Activated CD8-positive, alpha-beta memory T cell treated with anti-CD3 and anti-CD28 coated beads, Interleukin-2, amount 10 ng/mL, durations not matched to agents 7 days and 5 days (primary cell): ENCODE results near the gene TOMM6. TPM values are rescaled to one million over a fixed set of nuclear protein-coding genes. Genes with fewer than 3 reads are reported as not detected.
A peak's percentile ranks its signal among the peaks of the same experiment; 100 is the strongest.
"Not testable (repeated sequence)": the region's sequence is repeated elsewhere in the genome, so short reads cannot be mapped to it uniquely, and the experiment has no call there.

Experiments
- ATAC-seq: fragments of 150-1000 bp; cut with Tn5 transposase; one replicate; pipeline ENCODE4 v1.10.0; 2021; ENCODE audit warnings: moderate library complexity
- CTCF ChIA-PET: fragments of 350-600 bp; sonication (Branson Sonifier 250); formaldehyde crosslinking; loops from one replicate; lab custom pipeline; 2021; ENCODE audit warnings: antibody characterized with exemption; lab: Charles Lee
- DNase-seq: peaks from one replicate; pipeline ENCODE4 v3.0.0-alpha.2; 2020
- H3K27ac Mint-ChIP-seq: one replicate; pipeline ENCODE4 v1.8.0; 2021; ENCODE audit warnings: mild to moderate bottlenecking, mixed read lengths
- H3K27me3 Mint-ChIP-seq: one replicate; pipeline ENCODE4 v1.8.0; 2021; ENCODE audit warnings: mixed read lengths
- H3K36me3 Mint-ChIP-seq: one replicate; pipeline ENCODE4 v1.8.0; 2021; ENCODE audit warnings: mild to moderate bottlenecking, mixed read lengths
- H3K4me1 Mint-ChIP-seq: one replicate; pipeline ENCODE4 v1.8.0; 2021; ENCODE audit warnings: mixed read lengths
- H3K4me3 Mint-ChIP-seq: one replicate; pipeline ENCODE4 v1.8.0; 2021; ENCODE audit warnings: mild to moderate bottlenecking, moderate library complexity, mixed read lengths
- H3K9me3 Mint-ChIP-seq: one replicate; pipeline ENCODE4 v1.8.0; 2022; ENCODE audit warnings: low read depth, mixed read lengths
- total RNA-seq, 2 experiments: library from RNA; stranded (reverse); gene quantifications; one replicate each; pipeline ENCODE4 v1.2.3, GENCODE V29; 2021

The TOMM6 gene
- total RNA-seq, 2 experiments from 2014 or later = 161 to 219 TPM

DNA sequence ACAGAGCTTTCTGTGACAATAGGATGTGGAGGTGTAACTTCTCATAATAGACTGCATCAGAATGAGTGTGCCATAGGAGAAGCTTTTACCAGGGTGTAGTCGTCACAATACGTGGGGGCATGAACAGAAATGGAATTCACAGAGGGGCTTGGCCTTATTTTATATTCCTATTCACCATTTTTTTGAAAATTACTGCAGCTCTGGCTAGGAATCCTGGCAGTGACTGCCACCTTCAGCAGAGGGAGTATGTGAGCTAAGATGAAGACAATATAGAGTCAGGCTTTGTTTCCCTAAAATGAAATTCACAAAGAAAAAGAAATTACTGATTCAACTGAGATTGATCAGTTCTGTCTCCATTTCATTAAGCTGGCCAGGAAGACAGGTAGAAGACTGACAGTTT, 13.9 kb downstream of the TOMM6 start:
- ATAC-seq = peak; percentile 23
- H3K4me1 Mint-ChIP-seq = peaks cover 10% of the 10 kb centered on the region
- no peak overlapping the region for H3K4me3 Mint-ChIP-seq
- H3K27me3 Mint-ChIP-seq = no peaks in the 10 kb centered on the region
- H3K36me3 Mint-ChIP-seq = peaks cover 2% of the 10 kb centered on the region
- DNase-seq = no peak
- H3K27ac Mint-ChIP-seq = no peak overlapping the region
- no peaks in the 10 kb centered on the region for H3K9me3 Mint-ChIP-seq
- CTCF ChIA-PET = interaction anchor here (0.6 to 1.5 kb wide), 9 partner anchors 11 to 405 kb away, joined by 3 to 20 read pairs (median 3); partner anchors contain the start of genes BYSL, MED20 and TOMM6

DNA sequence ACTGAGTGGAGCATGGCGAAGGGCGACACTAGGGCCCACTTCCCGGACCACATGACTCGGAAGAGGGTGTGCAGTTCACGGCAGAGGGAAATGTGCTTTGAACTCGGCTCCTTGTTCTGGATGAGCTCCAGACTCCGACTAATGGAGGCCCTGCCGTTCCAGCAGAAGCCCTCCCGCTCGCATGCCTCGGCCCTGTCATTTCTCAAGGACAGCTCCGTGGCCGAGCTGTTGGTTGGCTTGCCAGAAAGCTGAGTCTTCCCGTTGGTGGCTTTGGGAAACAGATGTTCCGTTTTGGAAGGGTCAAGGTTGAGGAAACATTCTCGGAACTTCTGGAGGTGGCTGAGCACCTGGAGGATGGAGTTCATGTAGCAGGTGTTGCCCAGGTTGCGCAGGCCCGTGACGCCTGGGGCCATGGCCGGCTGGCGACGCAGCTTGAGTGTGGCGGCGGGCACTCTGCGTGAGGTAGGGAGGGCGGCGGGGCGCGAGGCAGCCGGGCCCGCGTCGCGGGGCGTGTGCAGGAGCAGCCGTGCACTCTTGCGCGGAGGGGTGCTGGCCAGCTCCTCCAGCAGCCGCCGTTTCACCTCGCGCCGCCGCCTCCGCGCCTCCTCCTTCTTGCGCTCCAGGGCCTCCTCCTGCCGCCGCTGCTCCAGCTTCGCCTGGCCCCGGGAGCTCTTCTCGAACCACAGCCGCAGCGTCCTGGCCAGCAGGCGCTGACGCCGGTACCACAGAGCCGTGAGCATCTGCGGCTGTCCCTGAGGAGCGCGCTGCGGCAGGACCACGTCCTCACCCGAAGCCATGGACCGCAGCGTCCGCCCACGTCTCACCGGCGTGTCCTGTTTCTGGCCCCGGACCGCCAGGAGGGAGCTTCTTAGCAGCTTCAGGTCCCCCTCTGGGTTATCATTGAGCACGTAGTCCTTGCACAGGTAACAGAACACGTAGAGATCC, 18.6 kb downstream of the TOMM6 start:
- ATAC-seq = no peak
- DNase-seq = no peak
- no peaks in the 10 kb centered on the region for H3K9me3 Mint-ChIP-seq
- no peak overlapping the region for H3K4me3 Mint-ChIP-seq
- no peaks in the 10 kb centered on the region for H3K27me3 Mint-ChIP-seq
- H3K36me3 Mint-ChIP-seq = no peaks in the 10 kb centered on the region
- no peak overlapping the region for H3K27ac Mint-ChIP-seq
- CTCF ChIA-PET = no interaction called here
- H3K4me1 Mint-ChIP-seq = no peaks in the 10 kb centered on the region

DNA sequence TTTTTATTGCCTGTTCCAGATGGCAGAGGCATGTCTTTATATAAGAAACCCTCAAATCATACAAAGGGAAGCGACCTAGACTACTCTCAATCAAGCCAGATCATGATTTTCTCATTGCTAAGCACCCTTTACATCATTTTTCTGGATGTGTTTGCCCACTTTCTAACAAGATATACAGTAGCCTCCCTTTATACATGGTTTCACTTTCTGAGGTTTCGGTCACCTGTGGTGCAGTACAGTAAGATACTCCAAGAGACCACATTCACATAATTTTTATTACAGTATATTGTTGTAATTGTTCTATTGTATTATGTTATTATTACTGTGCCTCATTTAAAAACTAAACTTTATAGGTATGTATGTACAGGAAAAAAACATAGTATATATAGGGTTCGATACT, 23.6 kb downstream of the TOMM6 start:
- Mint-ChIP-seq H3K4me3 (no peak overlapping the region), H3K36me3 (no peaks in the 10 kb centered on the region), H3K9me3 (no peaks in the 10 kb centered on the region), H3K27ac (no peak overlapping the region), H3K27me3 (no peaks in the 10 kb centered on the region), H3K4me1 (no peaks in the 10 kb centered on the region)
- CTCF ChIA-PET = no interaction called here
- no peak for ATAC-seq
- DNase-seq = no peak

DNA sequence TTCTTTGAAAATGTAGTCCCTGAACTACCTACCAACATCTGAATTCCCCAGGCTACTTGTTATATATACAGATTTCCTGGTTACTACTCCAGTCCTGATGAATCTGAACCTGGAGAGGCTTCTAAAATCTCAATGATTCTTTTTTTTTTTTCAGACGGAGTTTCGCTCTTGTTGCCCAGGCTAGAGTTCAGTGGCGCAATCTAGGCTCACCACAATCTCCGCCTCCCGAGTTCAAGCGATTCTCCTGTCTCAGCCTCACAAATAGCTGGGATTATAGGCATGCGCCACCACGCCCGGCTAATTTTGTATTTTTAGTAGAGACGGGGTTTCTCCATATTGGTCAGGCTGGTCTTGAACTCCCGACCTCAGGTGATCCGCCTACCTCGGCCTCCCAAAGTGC, 24.5 kb downstream of the TOMM6 start:
- H3K9me3 Mint-ChIP-seq, ATAC-seq, CTCF ChIA-PET: not testable (repeated sequence)

DNA sequence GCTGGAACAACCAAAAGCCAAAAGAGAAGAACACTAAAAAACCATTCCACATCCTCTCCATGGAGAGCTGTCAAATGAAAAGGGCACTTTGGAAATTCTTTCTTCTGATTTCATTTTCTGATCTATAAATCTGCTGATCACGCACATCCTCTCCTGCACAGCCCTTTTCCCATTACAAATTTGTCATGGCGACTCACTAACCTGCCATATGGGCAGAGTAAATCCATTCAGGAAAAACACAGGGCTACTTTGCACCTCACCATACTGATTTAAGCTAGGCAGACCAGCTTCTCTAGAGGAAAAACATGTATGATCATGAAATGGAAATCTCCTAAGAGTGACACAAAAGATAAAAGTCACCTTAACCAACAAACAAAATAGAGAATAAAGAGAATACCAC, 26.0 kb downstream of the TOMM6 start:
- Mint-ChIP-seq H3K36me3 (no peaks in the 10 kb centered on the region), H3K27ac (no peak overlapping the region), H3K4me3 (no peak overlapping the region), H3K4me1 (no peaks in the 10 kb centered on the region), H3K9me3 (no peaks in the 10 kb centered on the region), H3K27me3 (no peaks in the 10 kb centered on the region)
- CTCF ChIA-PET = interaction anchor here (1.3 kb wide), 1 partner anchor 26 kb away, joined by 5 read pairs; the partner anchor contains the start of gene TOMM6
- DNase-seq = no peak
- ATAC-seq = no peak

More for the DNA sequence above, 24.5 kb downstream of the TOMM6 start:
- not testable (repeated sequence) for DNase-seq, H3K27ac Mint-ChIP-seq, H3K27me3 Mint-ChIP-seq, H3K4me1 Mint-ChIP-seq, H3K4me3 Mint-ChIP-seq, H3K36me3 Mint-ChIP-seq

DNA sequence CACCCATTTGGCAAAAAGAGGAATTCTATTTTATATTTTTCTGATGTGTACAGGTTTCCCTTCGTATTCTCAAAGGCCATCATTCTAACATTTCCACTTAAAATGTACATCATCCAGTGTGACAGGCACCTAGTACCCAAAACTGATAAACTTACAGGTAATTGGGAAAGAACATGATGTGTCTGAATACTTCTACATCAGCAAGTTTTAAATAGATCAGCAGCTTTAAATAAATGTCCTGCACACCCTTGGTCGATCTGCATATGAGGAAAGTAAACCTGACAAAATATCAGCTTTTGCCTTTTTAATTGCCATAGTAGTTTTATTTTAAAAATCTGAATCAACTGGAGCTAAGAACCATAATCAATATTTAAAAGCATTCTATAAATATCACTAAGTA, 26.5 kb downstream of the TOMM6 start:
- Mint-ChIP-seq H3K9me3 (no peaks in the 10 kb centered on the region), H3K27me3 (no peaks in the 10 kb centered on the region), H3K4me3 (no peak overlapping the region), H3K36me3 (no peaks in the 10 kb centered on the region), H3K27ac (no peak overlapping the region), H3K4me1 (no peaks in the 10 kb centered on the region)
- CTCF ChIA-PET = interaction anchor here (1.3 kb wide), 1 partner anchor 27 kb away, joined by 5 read pairs; the partner anchor contains the start of gene TOMM6
- DNase-seq (no peak), ATAC-seq (no peak)

DNA sequence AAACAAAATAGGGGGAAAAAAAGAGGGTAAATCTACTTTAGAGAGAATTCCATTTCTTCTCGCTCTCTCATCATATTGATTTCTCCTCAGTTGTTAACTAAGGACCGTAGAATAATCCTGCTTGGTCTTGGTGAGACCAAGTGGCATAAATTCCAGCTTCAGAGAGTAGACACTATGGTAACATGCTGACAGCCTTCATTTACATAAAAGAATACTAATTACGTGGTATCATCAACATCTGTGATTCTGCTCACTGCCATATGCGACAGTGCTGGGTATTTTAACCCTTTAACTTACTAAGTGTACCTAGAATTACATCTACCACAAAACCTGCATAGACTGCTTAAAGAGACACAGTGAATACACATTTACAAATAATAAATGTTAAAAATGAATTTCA, 27.1 kb downstream of the TOMM6 start:
- no peak overlapping the region for H3K27ac Mint-ChIP-seq
- H3K4me1 Mint-ChIP-seq = no peaks in the 10 kb centered on the region
- no peak for ATAC-seq
- DNase-seq = no peak
- CTCF ChIA-PET = interaction anchor here (0.9 kb wide), 1 partner anchor 290 kb away, joined by 3 read pairs; no protein-coding TSS in a partner anchor
- H3K9me3 Mint-ChIP-seq = no peaks in the 10 kb centered on the region
- H3K4me3 Mint-ChIP-seq = no peak overlapping the region
- no peaks in the 10 kb centered on the region for H3K36me3 Mint-ChIP-seq
- H3K27me3 Mint-ChIP-seq = no peaks in the 10 kb centered on the region

DNA sequence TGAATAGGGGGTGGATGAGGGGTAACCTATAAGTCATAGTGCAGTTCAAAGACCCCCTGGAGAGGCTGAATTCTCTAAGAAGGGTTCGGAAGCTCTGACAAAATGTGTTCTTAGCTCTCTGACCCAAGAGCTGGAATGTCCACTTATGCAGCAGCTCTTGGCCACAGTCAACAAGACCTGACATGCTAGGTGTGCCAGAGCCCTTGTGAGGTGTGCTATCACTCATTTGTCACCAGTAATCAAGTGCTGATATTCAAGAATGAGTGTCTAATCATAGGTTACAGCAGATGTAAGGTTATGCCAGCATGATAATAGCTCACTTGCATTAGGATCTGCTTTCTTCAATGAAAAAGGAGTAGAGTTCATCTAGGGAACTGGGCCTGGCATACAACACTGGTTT, 28.1 kb downstream of the TOMM6 start:
- no peaks in the 10 kb centered on the region for H3K27me3 Mint-ChIP-seq
- H3K36me3 Mint-ChIP-seq = no peaks in the 10 kb centered on the region
- ATAC-seq = no peak
- H3K4me3 Mint-ChIP-seq = no peak overlapping the region
- H3K27ac Mint-ChIP-seq = no peak overlapping the region
- CTCF ChIA-PET = interaction anchor here (0.9 kb wide), 1 partner anchor 289 kb away, joined by 3 read pairs; no protein-coding TSS in a partner anchor
- DNase-seq = no peak
- no peaks in the 10 kb centered on the region for H3K4me1 Mint-ChIP-seq
- no peaks in the 10 kb centered on the region for H3K9me3 Mint-ChIP-seq

DNA sequence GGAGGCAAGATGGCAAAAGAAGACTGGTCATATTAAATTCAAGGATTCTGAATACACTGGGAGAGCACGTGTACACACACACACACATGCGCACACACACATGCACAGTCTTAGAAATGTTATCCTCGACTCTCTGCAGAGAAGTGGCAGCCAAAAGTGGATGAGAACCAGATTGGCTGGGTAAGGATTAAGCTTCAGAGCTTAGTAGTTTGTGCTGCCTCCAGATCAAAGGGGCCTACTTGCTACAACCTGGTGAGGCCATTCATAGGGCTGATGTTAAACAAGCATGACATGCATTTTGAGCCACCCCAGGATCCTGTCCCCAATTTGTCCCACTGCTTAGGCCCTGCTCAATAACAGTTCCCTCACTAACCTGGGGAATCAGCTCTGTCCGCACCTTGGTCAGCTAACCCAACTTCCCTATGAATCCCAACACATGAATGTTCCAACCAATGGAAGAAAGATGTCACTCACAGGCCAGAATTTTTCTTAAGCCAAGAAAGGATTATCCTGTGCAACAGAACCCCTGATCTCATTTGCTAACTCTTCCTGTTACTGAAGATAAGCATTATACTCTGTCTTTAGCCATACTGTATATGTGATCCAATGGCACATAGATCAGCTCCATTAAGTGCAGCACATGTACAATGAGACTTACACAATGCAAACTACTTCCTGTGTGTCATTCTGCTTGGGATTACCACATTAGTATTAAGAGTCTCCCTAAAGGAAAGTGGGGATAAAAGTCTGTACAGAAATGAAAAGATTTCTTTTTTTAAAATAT, 31.0 kb downstream of the TOMM6 start:
- H3K9me3 Mint-ChIP-seq = no peaks in the 10 kb centered on the region
- no peak for ATAC-seq
- H3K27me3 Mint-ChIP-seq = no peaks in the 10 kb centered on the region
- CTCF ChIA-PET = interaction anchor here (0.8 to 1.2 kb wide), 2 partner anchors 31 to 45 kb away, joined by 3 read pairs; partner anchors contain the start of gene TOMM6
- H3K36me3 Mint-ChIP-seq = no peaks in the 10 kb centered on the region
- no peaks in the 10 kb centered on the region for H3K4me1 Mint-ChIP-seq
- no peak overlapping the region for H3K27ac Mint-ChIP-seq
- no peak for DNase-seq
- no peak overlapping the region for H3K4me3 Mint-ChIP-seq

DNA sequence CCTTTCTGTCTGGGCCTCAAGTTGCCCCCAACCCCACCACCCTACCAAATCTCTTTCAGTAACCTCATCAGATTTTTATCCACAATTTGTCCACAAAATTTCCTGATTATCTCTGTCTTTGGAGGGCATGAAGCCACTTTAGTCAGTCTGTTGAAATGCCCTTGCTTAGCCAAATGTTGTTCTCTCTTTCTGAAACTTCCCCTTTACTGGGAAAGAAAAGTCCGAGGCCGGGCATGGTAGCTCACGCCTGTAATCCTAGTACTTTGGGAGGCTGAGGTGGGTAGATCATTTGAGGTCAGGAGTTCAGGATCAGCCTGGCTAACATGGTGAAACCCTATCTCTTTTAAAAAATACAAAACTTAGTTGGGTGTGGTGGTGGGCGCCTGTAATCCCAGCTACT, 33.8 kb downstream of the TOMM6 start:
- no peaks in the 10 kb centered on the region for H3K4me1 Mint-ChIP-seq
- CTCF ChIA-PET = interaction anchor here (1.0 kb wide), 2 partner anchors 27 to 228 kb away, joined by 3 read pairs; no protein-coding TSS in a partner anchor
- H3K36me3 Mint-ChIP-seq = no peaks in the 10 kb centered on the region
- no peak overlapping the region for H3K4me3 Mint-ChIP-seq
- no peaks in the 10 kb centered on the region for H3K27me3 Mint-ChIP-seq
- H3K27ac Mint-ChIP-seq = no peak overlapping the region
- no peak for DNase-seq
- ATAC-seq = no peak
- no peaks in the 10 kb centered on the region for H3K9me3 Mint-ChIP-seq

DNA sequence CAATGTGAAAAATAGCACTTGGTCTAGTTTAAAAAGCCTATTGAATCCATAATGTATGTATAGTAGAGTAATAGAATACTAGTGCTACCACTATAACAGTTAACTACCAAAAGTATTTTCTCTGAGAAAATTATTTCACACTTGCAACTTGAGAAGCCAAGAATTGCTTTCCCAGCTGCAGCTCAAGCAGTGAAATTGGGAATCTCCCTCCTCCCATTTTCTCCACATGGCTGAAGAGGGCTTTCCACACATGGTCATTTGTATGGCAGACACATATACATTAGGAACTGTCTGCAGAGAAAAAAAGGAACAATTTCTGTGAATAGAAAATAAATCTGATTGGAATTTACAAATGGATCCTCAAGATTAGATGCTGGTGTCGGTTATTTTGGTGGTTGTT, 34.5 kb downstream of the TOMM6 start:
- no peaks in the 10 kb centered on the region for H3K4me1 Mint-ChIP-seq
- no peaks in the 10 kb centered on the region for H3K9me3 Mint-ChIP-seq
- no peaks in the 10 kb centered on the region for H3K27me3 Mint-ChIP-seq
- no peak overlapping the region for H3K27ac Mint-ChIP-seq
- H3K36me3 Mint-ChIP-seq = no peaks in the 10 kb centered on the region
- ATAC-seq (no peak), DNase-seq (no peak)
- no peak overlapping the region for H3K4me3 Mint-ChIP-seq
- CTCF ChIA-PET = interaction anchor here (1.0 kb wide), 2 partner anchors 26 to 227 kb away, joined by 3 read pairs; no protein-coding TSS in a partner anchor

DNA sequence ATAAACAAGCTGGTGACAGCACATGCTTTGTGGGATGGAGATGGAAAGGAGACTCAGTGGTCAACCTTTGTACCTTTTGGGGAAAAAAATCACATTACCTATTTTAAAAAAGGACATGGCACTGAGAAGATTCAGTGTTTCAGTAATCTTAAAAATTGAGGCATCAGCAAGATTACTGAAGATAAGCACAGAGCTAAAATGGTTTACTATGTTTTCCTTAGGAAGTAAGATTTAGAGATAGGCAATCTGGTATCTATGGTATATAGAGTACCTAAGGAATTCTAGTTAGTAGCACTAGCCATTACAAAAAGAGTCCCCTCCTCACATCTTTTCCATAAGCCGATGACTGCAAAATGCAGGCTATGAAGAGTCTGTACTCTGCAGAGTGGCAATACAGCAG, 35.7 kb downstream of the TOMM6 start:
- Mint-ChIP-seq H3K4me1 (no peaks in the 10 kb centered on the region), H3K27ac (no peak overlapping the region), H3K4me3 (no peak overlapping the region), H3K9me3 (no peaks in the 10 kb centered on the region), H3K27me3 (no peaks in the 10 kb centered on the region), H3K36me3 (no peaks in the 10 kb centered on the region)
- CTCF ChIA-PET = no interaction called here
- no peak for DNase-seq
- no peak for ATAC-seq
